ENCODE data around the gene GSTK1. TPM values are rescaled to one million over a fixed set of nuclear protein-coding genes. Genes with fewer than 3 reads are reported as not detected.

GSTK1 gene
- total and polyA plus RNA-seq, 2 donors (not counting 1 experiment from before 2014, with no cell fraction given) = 181 to 315 TPM

DNA sequence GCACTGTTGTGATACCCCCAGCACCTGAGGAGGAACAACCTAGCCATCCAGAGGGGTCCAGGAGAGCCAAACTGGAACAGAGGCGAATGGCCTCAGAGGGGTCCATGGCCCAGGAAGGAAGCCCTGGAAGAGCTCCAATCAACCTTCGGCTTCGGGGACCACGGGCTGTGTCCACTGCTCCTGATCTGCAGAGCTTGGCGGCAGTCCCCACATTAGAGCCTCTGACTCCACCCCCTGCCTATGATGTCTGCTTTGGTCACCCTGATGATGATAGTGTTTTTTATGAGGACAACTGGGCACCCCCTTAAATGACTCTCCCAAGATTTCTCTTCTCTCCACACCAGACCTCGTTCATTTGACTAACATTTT lies 23.3 kb downstream of the GSTK1 start:
- peaks cover 56% of the 10 kb centered on the region for H3K4me1 Mint-ChIP-seq
- H2AFZ ChIP-seq (ENCODE audit: insufficient read depth, low read depth, low read length, poor library complexity, severe bottlenecking) = no peak overlapping the region
- 96% methylated on average over 4 of the region's 6 CpGs for WGBS (ENCODE audit: insufficient coverage)
- no peak for DNase-seq
- no peak overlapping the region for H3K4me3 ChIP-seq (ENCODE audit: control extremely low read depth in 1 of 5, extremely low read depth in 1 of 5, insufficient read depth in 1 of 5, low read depth in 2 of 5, low read length in 4 of 5)
- H3K4me2 ChIP-seq (replicated peaks; ENCODE audit: low read depth, low read length, poor library complexity, severe bottlenecking) = no peak overlapping the region
- peaks cover 32% of the 10 kb centered on the region for H3K79me2 ChIP-seq (ENCODE audit: control insufficient read depth, insufficient read depth, low read length)
- intact Hi-C loops (cut with micrococcal nuclease) = loop anchor here (5.0 kb wide), 2 partner anchors 479 to 616 kb away; partner anchors contain the start of gene TCAF1
- H3K27ac Mint-ChIP-seq = peak overlapping the region; percentile 84
- H3K9me3 ChIP-seq (ENCODE audit: control extremely low read depth in 1 of 3, control insufficient read depth in 2 of 3, insufficient read depth in 1 of 3, low read length in 2 of 3) = peaks cover 0 to 6% (median 0%) of the 10 kb centered on the region in 3 donors
- no peak for ATAC-seq (ENCODE audit: low read depth)
- H3K9me3 Mint-ChIP-seq (ENCODE audit: insufficient read depth) = no peaks in the 10 kb centered on the region
- ChIA-PET POLR2A (interaction anchor here (1.4 kb wide), 1 partner anchor 95 kb away, joined by 5 read pairs; the partner anchor contains the start of gene ZYX), CTCF (interaction anchor here (1.1 to 1.9 kb wide), 3 partner anchors 13 to 46 kb away, joined by 3 to 10 read pairs (median 5); no protein-coding TSS in a partner anchor)
- H3K27me3 Mint-ChIP-seq = no peaks in the 10 kb centered on the region
- peaks cover 33% of the 10 kb centered on the region for H4K20me1 ChIP-seq (ENCODE audit: control insufficient read depth, insufficient read depth, low read length, poor library complexity, severe bottlenecking)
- TF ChIP-seq EZH2 (IDR thresholded peaks at IDR 0.05; ENCODE audit: borderline replicate concordance, insufficient read depth, low read depth, low read length, poor library complexity, severe bottlenecking) = no peak
- TF ChIP-seq, protein P1, sequence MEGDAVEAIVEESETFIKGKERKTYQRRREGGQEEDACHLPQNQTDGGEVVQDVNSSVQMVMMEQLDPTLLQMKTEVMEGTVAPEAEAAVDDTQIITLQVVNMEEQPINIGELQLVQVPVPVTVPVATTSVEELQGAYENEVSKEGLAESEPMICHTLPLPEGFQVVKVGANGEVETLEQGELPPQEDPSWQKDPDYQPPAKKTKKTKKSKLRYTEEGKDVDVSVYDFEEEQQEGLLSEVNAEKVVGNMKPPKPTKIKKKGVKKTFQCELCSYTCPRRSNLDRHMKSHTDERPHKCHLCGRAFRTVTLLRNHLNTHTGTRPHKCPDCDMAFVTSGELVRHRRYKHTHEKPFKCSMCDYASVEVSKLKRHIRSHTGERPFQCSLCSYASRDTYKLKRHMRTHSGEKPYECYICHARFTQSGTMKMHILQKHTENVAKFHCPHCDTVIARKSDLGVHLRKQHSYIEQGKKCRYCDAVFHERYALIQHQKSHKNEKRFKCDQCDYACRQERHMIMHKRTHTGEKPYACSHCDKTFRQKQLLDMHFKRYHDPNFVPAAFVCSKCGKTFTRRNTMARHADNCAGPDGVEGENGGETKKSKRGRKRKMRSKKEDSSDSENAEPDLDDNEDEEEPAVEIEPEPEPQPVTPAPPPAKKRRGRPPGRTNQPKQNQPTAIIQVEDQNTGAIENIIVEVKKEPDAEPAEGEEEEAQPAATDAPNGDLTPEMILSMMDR (IDR thresholded peaks at IDR 0.05) = no peak
- H3K4me1 ChIP-seq (ENCODE audit: control insufficient read depth in 2 of 2, insufficient read depth in 2 of 2, low read length in 2 of 2) = peaks cover 44% of the 10 kb centered on the region in 2 donors
- H3K27me3 ChIP-seq (replicated peaks in 1 of 4; ENCODE audit: control extremely low read depth in 1 of 4, control insufficient read depth in 3 of 4, insufficient read depth in 4 of 4, low read length in 3 of 4) = no peaks in the 10 kb centered on the region
- H3K4me3 Mint-ChIP-seq = peak overlapping the region; percentile 95
- no peak overlapping the region for H3K9ac ChIP-seq (ENCODE audit: low read length)
- peaks cover 0 to 6% of the 10 kb centered on the region in 2 experiments for H3K36me3 ChIP-seq (replicated peaks in 1 of 2; ENCODE audit: control extremely low read depth in 1 of 2, control insufficient read depth in 1 of 2, extremely low read depth in 1 of 2, insufficient read depth in 2 of 2, low read length in 1 of 2)
- H3K27ac ChIP-seq (ENCODE audit: low read length in 2 of 2) = no peak overlapping the region

DNA sequence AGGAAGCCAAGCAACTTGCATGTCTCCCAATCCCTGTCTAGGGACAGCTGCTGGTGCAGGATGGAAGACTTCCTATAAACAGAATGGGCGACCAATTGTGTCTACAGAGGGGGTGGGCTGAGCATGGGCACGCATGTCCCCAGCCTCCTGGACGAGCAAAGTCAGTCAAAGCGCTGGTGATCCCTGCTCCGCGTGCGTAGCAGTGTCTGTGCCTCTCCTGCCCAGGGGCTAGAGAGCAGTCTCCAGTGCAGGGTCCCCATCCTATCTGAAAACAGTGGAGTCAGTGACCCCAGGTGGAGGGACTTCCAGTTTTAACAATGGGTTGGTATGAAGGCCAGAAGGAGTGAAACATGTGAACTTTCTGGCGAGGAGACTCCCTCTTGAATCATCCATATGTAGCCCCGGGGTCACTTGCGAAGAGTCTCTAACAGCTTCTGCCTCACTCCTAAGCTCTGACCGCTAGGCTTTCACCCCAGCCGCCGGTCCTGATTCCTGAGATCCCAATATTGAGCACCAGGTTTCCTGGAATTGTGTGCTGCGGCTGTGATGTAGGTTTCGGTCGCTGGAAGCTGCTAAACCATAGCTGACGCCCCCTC lies 24.2 kb downstream of the GSTK1 start:
- Mint-ChIP-seq H3K9me3 (ENCODE audit: insufficient read depth) (no peaks in the 10 kb centered on the region), H3K4me1 (peaks cover 59% of the 10 kb centered on the region), H3K27me3 (no peaks in the 10 kb centered on the region), H3K27ac (peak overlapping the region; percentile 84), H3K4me3 (peak overlapping the region; percentile 95)
- Histone ChIP-seq H3K79me2 (ENCODE audit: control insufficient read depth, insufficient read depth, low read length) (peaks cover 42% of the 10 kb centered on the region), H3K9ac (ENCODE audit: low read length) (peak overlapping the region; percentile 62), H3K4me3 (ENCODE audit: control extremely low read depth in 1 of 5, extremely low read depth in 1 of 5, insufficient read depth in 1 of 5, low read depth in 2 of 5, low read length in 4 of 5) (peak overlapping the region in 4 of 5 experiments; percentile 21 to 56 (median 39)), H2AFZ (ENCODE audit: insufficient read depth, low read depth, low read length, poor library complexity, severe bottlenecking) (peak overlapping the region; percentile 90), H3K4me1 (ENCODE audit: control insufficient read depth in 2 of 2, insufficient read depth in 2 of 2, low read length in 2 of 2) (peaks cover 44% of the 10 kb centered on the region in 2 donors), H3K9me3 (ENCODE audit: control extremely low read depth in 1 of 3, control insufficient read depth in 2 of 3, insufficient read depth in 1 of 3, low read length in 2 of 3) (peaks cover 0 to 6% (median 0%) of the 10 kb centered on the region in 3 donors), H3K27me3 (replicated peaks in 1 of 4; ENCODE audit: control extremely low read depth in 1 of 4, control insufficient read depth in 3 of 4, insufficient read depth in 4 of 4, low read length in 3 of 4) (no peaks in the 10 kb centered on the region), H3K27ac (ENCODE audit: low read length in 2 of 2) (peak overlapping the region; percentile 67 to 76), H4K20me1 (ENCODE audit: control insufficient read depth, insufficient read depth, low read length, poor library complexity, severe bottlenecking) (peaks cover 40% of the 10 kb centered on the region), H3K4me2 (replicated peaks; ENCODE audit: low read depth, low read length, poor library complexity, severe bottlenecking) (peak overlapping the region; percentile 86), H3K36me3 (replicated peaks in 1 of 2; ENCODE audit: control extremely low read depth in 1 of 2, control insufficient read depth in 1 of 2, extremely low read depth in 1 of 2, insufficient read depth in 2 of 2, low read length in 1 of 2) (peaks cover 0 to 13% of the 10 kb centered on the region in 2 experiments)
- POLR2A ChIA-PET = interaction anchor here (0.7 to 1.7 kb wide), 6 partner anchors 14 to 491 kb away, joined by 3 to 5 read pairs (median 4); partner anchors contain the start of genes EPHB6, GSTK1 and ZYX
- 90% methylated on average over 17 of the region's 17 CpGs for WGBS (ENCODE audit: insufficient coverage)
- DNase-seq (no peak), ATAC-seq (ENCODE audit: low read depth) (no peak)
- intact Hi-C loops (cut with micrococcal nuclease) = loop anchor here (5.0 kb wide), 2 partner anchors 480 to 615 kb away; partner anchors contain the start of gene TCAF1
- CTCF ChIA-PET = interaction anchor here (0.7 to 1.9 kb wide), 10 partner anchors 9 to 130 kb away, joined by 3 to 10 read pairs (median 4); partner anchors contain the start of gene GSTK1
- TF ChIP-seq, protein P1 (IDR thresholded peaks at IDR 0.05) = no peak
- TF ChIP-seq EZH2 (IDR thresholded peaks at IDR 0.05; ENCODE audit: borderline replicate concordance, insufficient read depth, low read depth, low read length, poor library complexity, severe bottlenecking) = no peak

All from B cell (primary cell).